ENCODE data around the gene ARHGAP15.

ARHGAP15 gene

DNA sequence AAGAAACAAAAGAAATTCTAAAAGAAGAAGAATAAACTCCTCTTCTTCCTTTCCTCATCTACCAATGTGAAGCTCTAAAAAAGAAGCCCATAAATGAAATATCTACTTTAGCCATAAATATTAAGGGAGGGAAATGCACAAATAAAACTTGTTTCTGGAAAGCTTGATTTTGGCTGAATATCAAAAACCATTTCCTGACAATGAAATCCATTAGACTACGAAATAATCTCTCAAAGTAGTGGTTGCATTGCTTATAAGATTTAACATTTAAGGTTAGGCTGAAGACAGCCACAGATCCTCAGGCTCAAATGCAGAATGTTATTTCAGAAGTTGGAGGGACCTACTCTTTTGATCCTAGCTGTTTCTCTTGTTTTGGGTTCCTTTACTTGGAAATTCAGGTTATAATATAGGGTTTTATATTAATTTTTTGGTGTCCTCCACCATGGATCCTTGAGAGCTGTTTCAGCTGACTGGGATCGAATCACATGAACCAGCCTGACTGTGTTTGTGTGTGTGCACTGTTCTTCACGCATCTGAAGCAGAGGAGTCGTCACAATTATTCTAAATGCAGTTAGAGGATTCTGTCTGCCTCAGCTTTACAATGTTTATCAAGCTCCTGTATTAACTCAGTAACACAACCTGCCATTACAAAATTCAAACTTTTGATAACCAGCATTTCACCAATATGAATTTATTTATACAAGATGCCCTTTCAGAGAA lies 474.8 kb downstream of the ARHGAP15 start:
- no peaks in the 10 kb centered on the region for H3K36me3 ChIP-seq (ENCODE audit: low read length)
- H3F3A ChIP-seq (ENCODE audit: insufficient read depth): no peaks in the 10 kb centered on the region
- TF ChIP-seq EZH2phosphoT487 (conservative IDR thresholded peaks at IDR 0.05; ENCODE audit: low read length): no peak
- TF ChIP-seq, protein P1, sequence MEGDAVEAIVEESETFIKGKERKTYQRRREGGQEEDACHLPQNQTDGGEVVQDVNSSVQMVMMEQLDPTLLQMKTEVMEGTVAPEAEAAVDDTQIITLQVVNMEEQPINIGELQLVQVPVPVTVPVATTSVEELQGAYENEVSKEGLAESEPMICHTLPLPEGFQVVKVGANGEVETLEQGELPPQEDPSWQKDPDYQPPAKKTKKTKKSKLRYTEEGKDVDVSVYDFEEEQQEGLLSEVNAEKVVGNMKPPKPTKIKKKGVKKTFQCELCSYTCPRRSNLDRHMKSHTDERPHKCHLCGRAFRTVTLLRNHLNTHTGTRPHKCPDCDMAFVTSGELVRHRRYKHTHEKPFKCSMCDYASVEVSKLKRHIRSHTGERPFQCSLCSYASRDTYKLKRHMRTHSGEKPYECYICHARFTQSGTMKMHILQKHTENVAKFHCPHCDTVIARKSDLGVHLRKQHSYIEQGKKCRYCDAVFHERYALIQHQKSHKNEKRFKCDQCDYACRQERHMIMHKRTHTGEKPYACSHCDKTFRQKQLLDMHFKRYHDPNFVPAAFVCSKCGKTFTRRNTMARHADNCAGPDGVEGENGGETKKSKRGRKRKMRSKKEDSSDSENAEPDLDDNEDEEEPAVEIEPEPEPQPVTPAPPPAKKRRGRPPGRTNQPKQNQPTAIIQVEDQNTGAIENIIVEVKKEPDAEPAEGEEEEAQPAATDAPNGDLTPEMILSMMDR (IDR thresholded peaks at IDR 0.05; ENCODE audit: insufficient read depth, low read length, poor library complexity, severe bottlenecking): no peak
- no peak overlapping the region for H3K27ac ChIP-seq (ENCODE audit: low read depth, low read length)
- H3K27me3 ChIP-seq (ENCODE audit: low read length): no peaks in the 10 kb centered on the region
- no peak overlapping the region for H3K4me2 ChIP-seq (ENCODE audit: low read depth, low read length, poor library complexity, severe bottlenecking)
- H3K4me3 ChIP-seq (ENCODE audit: insufficient read depth, low read length, poor library complexity, severe bottlenecking): no peak overlapping the region
- H4K20me1 ChIP-seq (ENCODE audit: low read depth, low read length): no peaks in the 10 kb centered on the region
- H3K9me2 ChIP-seq (replicated peaks; ENCODE audit: insufficient read depth, low read length): no peaks in the 10 kb centered on the region
- H3K79me2 ChIP-seq (ENCODE audit: insufficient read depth, low read length): no peaks in the 10 kb centered on the region
- H3K9me3 ChIP-seq (ENCODE audit: insufficient read depth, low read length): no peaks in the 10 kb centered on the region
- no peak overlapping the region for H3K9ac ChIP-seq (ENCODE audit: low read length)
- no peak overlapping the region for H2AFZ ChIP-seq (ENCODE audit: low read depth, low read length, severe bottlenecking)

DNA sequence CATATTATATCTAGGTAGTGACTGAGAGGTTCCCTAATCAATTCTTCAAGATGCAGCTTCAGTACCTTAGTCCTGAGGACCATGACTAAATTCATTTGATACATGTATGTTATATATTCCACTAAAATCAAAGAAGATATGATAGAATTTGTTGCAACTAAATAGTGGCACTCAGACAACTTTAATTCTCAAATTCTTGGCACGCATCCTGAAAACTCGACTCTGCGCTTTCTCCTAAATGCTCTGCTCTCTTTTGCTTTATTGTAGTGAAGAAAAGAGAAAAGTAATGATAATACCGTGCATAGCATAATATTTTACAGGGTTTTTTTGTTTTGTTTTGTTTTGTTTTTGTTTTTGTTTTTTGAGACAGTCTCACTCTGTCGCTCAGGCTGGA lies 475.3 kb downstream of the ARHGAP15 start:
- Histone ChIP-seq H3K79me2 (ENCODE audit: insufficient read depth, low read length) (no peaks in the 10 kb centered on the region), H3K4me3 (ENCODE audit: insufficient read depth, low read length, poor library complexity, severe bottlenecking) (no peak overlapping the region), H3F3A (ENCODE audit: insufficient read depth) (no peaks in the 10 kb centered on the region), H3K9me3 (ENCODE audit: insufficient read depth, low read length) (no peaks in the 10 kb centered on the region), H3K27ac (ENCODE audit: low read depth, low read length) (no peak overlapping the region), H3K27me3 (ENCODE audit: low read length) (no peaks in the 10 kb centered on the region), H3K4me2 (ENCODE audit: low read depth, low read length, poor library complexity, severe bottlenecking) (no peak overlapping the region), H3K9me2 (replicated peaks; ENCODE audit: insufficient read depth, low read length) (no peaks in the 10 kb centered on the region), H4K20me1 (ENCODE audit: low read depth, low read length) (no peaks in the 10 kb centered on the region), H3K9ac (ENCODE audit: low read length) (no peak overlapping the region), H3K36me3 (ENCODE audit: low read length) (no peaks in the 10 kb centered on the region), H2AFZ (ENCODE audit: low read depth, low read length, severe bottlenecking) (no peak overlapping the region)
- no peak for TF ChIP-seq EZH2phosphoT487 (conservative IDR thresholded peaks at IDR 0.05; ENCODE audit: low read length)
- TF ChIP-seq, protein P1 (IDR thresholded peaks at IDR 0.05; ENCODE audit: insufficient read depth, low read length, poor library complexity, severe bottlenecking): no peak

DNA sequence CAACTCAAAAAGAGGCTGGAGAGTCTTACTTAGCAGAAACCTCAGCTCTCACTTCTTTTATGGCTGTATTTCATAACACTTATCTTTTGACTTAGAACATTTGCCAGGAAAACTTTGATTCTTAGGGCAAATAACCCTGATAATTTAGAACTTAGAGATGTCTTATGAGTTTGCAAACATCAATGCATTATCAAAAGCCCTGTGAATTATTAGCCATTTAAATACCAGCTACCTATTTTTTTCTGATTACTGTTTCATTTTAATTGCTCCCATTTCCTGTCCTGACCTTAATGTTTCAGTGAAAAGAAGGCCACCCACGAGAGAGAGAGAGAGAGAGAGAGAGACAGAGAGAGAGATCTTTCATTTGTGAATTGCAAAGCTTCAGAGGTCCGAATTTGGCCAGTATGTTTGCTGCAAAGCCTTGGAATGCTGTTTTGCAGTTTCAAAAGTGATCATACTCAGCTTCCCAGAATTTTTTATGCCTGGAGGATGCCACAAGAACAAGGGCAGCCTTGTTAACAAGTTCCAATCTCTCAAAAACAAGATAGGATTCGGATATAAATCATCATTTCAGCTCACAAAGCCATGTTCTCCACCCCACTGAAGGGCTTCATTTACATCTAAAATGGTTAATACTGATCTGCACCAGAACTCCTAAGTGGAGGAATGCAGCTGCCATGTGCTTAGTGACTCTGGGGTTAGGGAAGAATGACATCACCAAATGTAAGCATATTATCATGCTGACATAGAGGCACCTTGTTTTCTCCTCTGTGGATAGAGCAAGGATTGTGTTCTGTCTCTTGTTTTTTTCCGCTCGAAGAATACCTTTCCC lies 478.2 kb downstream of the ARHGAP15 start:
- no peak overlapping the region for H3K27ac ChIP-seq (ENCODE audit: low read depth, low read length)
- no peak for TF ChIP-seq EZH2phosphoT487 (conservative IDR thresholded peaks at IDR 0.05; ENCODE audit: low read length)
- TF ChIP-seq, protein P1 (IDR thresholded peaks at IDR 0.05; ENCODE audit: insufficient read depth, low read length, poor library complexity, severe bottlenecking): no peak
- H3K36me3 ChIP-seq (ENCODE audit: low read length): no peaks in the 10 kb centered on the region
- H3K9me3 ChIP-seq (ENCODE audit: insufficient read depth, low read length): no peaks in the 10 kb centered on the region
- H3K79me2 ChIP-seq (ENCODE audit: insufficient read depth, low read length): no peaks in the 10 kb centered on the region
- H3K9ac ChIP-seq (ENCODE audit: low read length): no peak overlapping the region
- H4K20me1 ChIP-seq (ENCODE audit: low read depth, low read length): no peaks in the 10 kb centered on the region
- H3K4me3 ChIP-seq (ENCODE audit: insufficient read depth, low read length, poor library complexity, severe bottlenecking): no peak overlapping the region
- no peaks in the 10 kb centered on the region for H3F3A ChIP-seq (ENCODE audit: insufficient read depth)
- no peak overlapping the region for H3K4me2 ChIP-seq (ENCODE audit: low read depth, low read length, poor library complexity, severe bottlenecking)
- no peaks in the 10 kb centered on the region for H3K27me3 ChIP-seq (ENCODE audit: low read length)
- no peak overlapping the region for H2AFZ ChIP-seq (ENCODE audit: low read depth, low read length, severe bottlenecking)
- H3K9me2 ChIP-seq (replicated peaks; ENCODE audit: insufficient read depth, low read length): no peaks in the 10 kb centered on the region

Data from SU-DHL-6 (cell line).